HepG2 (cell line): Measurements from ENCODE around the gene KATNB1. TPM values are rescaled to one million over a fixed set of nuclear protein-coding genes. Genes with fewer than 3 reads are reported as not detected.

Experiments
- FOXM1 ChIP-seq: sonication (generic); formaldehyde crosslinking; IDR thresholded peaks from 2 replicates; pipeline ENCODE4 v1.5.0; 2020; ENCODE audit warnings: missing genetic modification reagents
- GATA4 ChIP-seq: sonication (generic); IDR thresholded peaks from 2 replicates; pipeline ENCODE4 v1.6.1; 2016; ENCODE audit warnings: antibody characterized with exemption, low read depth, borderline replicate concordance
- HBP1 ChIP-seq: IDR thresholded peaks from 2 replicates; pipeline ENCODE4 v1.6.1; 2016; ENCODE audit warnings: low read depth, control low read depth
- HDAC1 ChIP-seq: sonication (generic); formaldehyde crosslinking; IDR thresholded peaks from 2 replicates; pipeline ENCODE4 v1.5.1; 2020; ENCODE audit warnings: mild to moderate bottlenecking, missing genetic modification reagents
- NR2C2 ChIP-seq: sonication (generic); formaldehyde crosslinking; IDR thresholded peaks from 2 replicates; pipeline ENCODE4 v1.4.0; 2020; ENCODE audit warnings: missing genetic modification reagents, mild to moderate bottlenecking, moderate library complexity, borderline replicate concordance
- ONECUT2 ChIP-seq: sonication (generic); formaldehyde crosslinking; IDR thresholded peaks from 2 replicates; pipeline ENCODE4 v1.4.0; 2020; ENCODE audit warnings: missing genetic modification reagents
- PLSCR1 ChIP-seq: sonication (generic); formaldehyde crosslinking; IDR thresholded peaks from 2 replicates; pipeline ENCODE4 v1.5.0; 2020; ENCODE audit warnings: missing genetic modification reagents, mild to moderate bottlenecking, borderline replicate concordance
- RFXANK ChIP-seq: IDR thresholded peaks from 2 replicates; pipeline ENCODE4 v1.6.1; 2016
- TFAP4 ChIP-seq: sonication (generic); IDR thresholded peaks from 2 replicates; pipeline ENCODE4 v1.6.1; 2016; ENCODE audit warnings: low read depth, borderline replicate concordance
- ZNF260 ChIP-seq: sonication (generic); formaldehyde crosslinking; IDR thresholded peaks from 2 replicates; pipeline ENCODE4 v1.4.0; 2020; ENCODE audit warnings: missing genetic modification reagents, low read depth, mild to moderate bottlenecking, borderline replicate concordance
- ZNF446 ChIP-seq: sonication (generic); formaldehyde crosslinking; IDR thresholded peaks from 2 replicates; pipeline ENCODE4 v1.5.0; 2020; ENCODE audit warnings: mild to moderate bottlenecking, missing genetic modification reagents
- ZNF552 ChIP-seq: sonication (generic); formaldehyde crosslinking; IDR thresholded peaks from 2 replicates; pipeline ENCODE4 v1.9.0; 2022; ENCODE audit warnings: missing genetic modification reagents, mild to moderate bottlenecking, borderline replicate concordance
- ZNF639 ChIP-seq: conservative IDR thresholded peaks from 2 replicates; pipeline ENCODE4 v1.6.1; 2018; ENCODE audit warnings: missing genetic modification reagents
- ZXDC ChIP-seq: sonication (generic); formaldehyde crosslinking; IDR thresholded peaks from 2 replicates; pipeline ENCODE4 v1.5.0; 2020; ENCODE audit warnings: mild to moderate bottlenecking, missing genetic modification reagents
- polyA plus RNA-seq, 8 experiments: library from polyadenylated mRNA; depleted of rRNA in 3 of 8; stranded (reverse) in 7 of 8; unstranded in 1 of 8; fragments of >200 nt; fragmentation: Illumina TruSeq in 4 of 8; extraction: Trizol in 4 of 8; gene quantifications; 2 replicates each; pipeline versions ENCODE4 v1.2.1 to v1.2.3, GENCODE V29; 2011 to 2016; ENCODE audit warnings: low read depth in 4 of 8, missing spikeins in 1 of 8, mixed read lengths in 1 of 8; ENCODE audit not compliant: insufficient read depth in 1 of 8
- total RNA-seq, 5 experiments: library from RNA; depleted of rRNA; stranded (reverse); fragments of >200 nt; fragmentation: Illumina TruSeq; extraction: Trizol; gene quantifications; 2 replicates each; pipeline ENCODE4 v1.2.3, GENCODE V29; 2016; ENCODE audit warnings: low read depth in 1 of 5
- TF ChIP-seq, protein P1 (sequence below): sonication (generic); formaldehyde crosslinking; IDR thresholded peaks from 2 replicates; pipeline ENCODE4 v1.4.0; 2020; ENCODE audit warnings: missing genetic modification reagents, borderline replicate concordance

The KATNB1 gene
- total and polyA plus RNA-seq, 2 of the 13 experiments (the other 11 are each of a cell fraction or from before 2014, with no cell fraction given): 31.5 to 43.5 TPM

DNA sequence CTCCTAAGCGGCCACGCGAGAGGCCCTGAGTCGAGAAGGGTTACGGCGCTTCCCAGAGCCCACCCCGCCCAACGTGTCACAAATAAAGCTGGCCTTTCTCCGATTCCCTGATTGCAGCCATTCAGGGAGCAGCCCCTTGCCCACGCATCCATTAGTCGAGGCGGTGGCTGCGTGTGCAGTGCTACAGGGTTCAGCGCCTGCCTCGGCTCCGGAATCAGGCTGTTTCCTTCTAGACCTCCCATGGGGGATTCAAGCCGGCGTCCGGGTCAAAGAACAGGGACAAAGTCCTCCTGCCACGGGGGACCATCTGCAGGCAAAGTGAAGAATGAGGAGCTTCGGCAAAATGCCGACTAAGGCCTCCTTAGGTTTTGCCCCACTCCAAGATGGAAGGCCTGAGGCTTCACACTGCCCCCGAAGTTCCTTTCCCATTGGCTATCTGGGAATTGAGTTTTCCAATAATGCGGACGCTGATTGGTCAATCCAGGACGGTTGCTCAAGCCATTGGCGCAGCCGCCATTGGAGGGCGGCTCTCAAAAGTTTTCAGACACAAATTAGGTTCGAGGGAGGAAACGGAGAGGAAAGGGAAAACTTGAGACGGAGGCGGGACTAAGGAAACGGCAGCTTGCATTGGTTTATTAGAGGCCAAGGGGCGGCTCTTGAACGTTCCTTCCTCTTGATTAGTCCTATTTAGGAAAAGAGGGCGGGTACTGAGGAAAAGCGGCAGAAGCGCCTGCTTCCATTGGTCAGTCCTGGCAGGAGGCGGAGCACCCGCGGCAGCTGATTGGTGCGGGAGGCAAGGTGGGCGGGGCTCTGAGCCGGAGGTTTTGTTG, 430 bp upstream of the KATNB1 start (continued):
- TF ChIP-seq TFAP4 (0 out of 2 replicates have a peak, but pooled peaks have one; percentile 41), ZNF446 (CRISPR knock-in tag) (peak; percentile 71; the same call in 1 of the 2 replicates), ZNF552 (CRISPR knock-in tag) (no peak), HBP1 (CRISPR knock-in tag) (peak; percentile 74; the same call in 1 of the 2 replicates), ZXDC (CRISPR knock-in tag) (peak; percentile 77; the same call in 1 of the 2 replicates), ONECUT2 (CRISPR knock-in tag) (no peak), NR2C2 (CRISPR knock-in tag) (peak; percentile 98), ZNF639 (no peak; the same call in 1 of the 2 replicates), HDAC1 (CRISPR knock-in tag) (peak; percentile 27; the same call in 1 of the 2 replicates), PLSCR1 (no peak), RFXANK (CRISPR knock-in tag) (no peak), FOXM1 (CRISPR knock-in tag) (no peak), ZNF260 (CRISPR knock-in tag) (no peak), GATA4 (no peak)
- TF ChIP-seq, protein P1, sequence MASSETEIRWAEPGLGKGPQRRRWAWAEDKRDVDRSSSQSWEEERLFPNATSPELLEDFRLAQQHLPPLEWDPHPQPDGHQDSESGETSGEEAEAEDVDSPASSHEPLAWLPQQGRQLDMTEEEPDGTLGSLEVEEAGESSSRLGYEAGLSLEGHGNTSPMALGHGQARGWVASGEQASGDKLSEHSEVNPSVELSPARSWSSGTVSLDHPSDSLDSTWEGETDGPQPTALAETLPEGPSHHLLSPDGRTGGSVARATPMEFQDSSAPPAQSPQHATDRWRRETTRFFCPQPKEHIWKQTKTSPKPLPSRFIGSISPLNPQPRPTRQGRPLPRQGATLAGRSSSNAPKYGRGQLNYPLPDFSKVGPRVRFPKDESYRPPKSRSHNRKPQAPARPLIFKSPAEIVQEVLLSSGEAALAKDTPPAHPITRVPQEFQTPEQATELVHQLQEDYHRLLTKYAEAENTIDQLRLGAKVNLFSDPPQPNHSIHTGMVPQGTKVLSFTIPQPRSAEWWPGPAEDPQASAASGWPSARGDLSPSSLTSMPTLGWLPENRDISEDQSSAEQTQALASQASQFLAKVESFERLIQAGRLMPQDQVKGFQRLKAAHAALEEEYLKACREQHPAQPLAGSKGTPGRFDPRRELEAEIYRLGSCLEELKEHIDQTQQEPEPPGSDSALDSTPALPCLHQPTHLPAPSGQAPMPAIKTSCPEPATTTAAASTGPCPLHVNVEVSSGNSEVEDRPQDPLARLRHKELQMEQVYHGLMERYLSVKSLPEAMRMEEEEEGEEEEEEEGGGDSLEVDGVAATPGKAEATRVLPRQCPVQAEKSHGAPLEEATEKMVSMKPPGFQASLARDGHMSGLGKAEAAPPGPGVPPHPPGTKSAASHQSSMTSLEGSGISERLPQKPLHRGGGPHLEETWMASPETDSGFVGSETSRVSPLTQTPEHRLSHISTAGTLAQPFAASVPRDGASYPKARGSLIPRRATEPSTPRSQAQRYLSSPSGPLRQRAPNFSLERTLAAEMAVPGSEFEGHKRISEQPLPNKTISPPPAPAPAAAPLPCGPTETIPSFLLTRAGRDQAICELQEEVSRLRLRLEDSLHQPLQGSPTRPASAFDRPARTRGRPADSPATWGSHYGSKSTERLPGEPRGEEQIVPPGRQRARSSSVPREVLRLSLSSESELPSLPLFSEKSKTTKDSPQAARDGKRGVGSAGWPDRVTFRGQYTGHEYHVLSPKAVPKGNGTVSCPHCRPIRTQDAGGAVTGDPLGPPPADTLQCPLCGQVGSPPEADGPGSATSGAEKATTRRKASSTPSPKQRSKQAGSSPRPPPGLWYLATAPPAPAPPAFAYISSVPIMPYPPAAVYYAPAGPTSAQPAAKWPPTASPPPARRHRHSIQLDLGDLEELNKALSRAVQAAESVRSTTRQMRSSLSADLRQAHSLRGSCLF: 0 out of 2 replicates have a peak, but pooled peaks have one; percentile 46
